ENCODE measurements around the gene ITPK1.
"Not testable (repeated sequence)": the region's sequence is repeated elsewhere in the genome, so short reads cannot be mapped to it uniquely, and the experiment has no call there.

Gene ITPK1

GRCh38 chr14:93082576-93083001 is 33.1 kb downstream of the ITPK1 start:
- no peak for DNase-seq

DNA sequence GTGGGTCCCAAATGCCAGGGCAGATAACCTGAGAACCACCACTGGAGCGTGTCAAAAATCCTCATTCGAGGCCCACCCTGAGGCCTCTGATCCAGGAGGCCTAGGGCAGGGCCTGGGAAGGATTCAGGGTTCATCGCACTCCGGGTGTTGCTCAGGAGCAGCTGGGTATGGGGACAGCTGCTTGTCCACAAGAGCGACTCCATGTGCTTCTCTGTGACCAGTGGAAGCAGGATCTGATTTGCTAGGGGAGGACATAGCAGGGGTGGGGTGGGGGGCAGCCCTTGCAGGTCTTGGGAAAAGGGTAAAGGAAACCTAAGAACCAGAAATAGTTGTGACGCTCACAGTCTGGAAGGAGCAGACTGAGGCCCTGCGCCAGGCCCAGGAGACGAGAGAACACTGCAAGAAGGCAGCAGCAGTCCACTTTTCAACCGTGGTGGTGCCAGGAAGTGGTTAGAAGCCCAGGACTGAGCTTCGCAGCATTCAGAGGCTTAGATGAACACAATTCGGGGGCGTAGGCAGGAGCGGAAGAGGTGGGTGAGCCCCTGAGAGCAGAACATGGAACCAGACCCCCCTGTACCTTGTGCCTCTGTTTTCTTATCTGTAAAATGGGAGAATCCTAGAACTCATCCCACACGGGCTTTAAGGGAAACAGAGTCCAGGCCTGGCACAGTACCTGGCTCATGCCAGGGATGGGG is 33.7 kb downstream of the ITPK1 start:
- peak; percentile 62 to 65 for DNase-seq

DNA sequence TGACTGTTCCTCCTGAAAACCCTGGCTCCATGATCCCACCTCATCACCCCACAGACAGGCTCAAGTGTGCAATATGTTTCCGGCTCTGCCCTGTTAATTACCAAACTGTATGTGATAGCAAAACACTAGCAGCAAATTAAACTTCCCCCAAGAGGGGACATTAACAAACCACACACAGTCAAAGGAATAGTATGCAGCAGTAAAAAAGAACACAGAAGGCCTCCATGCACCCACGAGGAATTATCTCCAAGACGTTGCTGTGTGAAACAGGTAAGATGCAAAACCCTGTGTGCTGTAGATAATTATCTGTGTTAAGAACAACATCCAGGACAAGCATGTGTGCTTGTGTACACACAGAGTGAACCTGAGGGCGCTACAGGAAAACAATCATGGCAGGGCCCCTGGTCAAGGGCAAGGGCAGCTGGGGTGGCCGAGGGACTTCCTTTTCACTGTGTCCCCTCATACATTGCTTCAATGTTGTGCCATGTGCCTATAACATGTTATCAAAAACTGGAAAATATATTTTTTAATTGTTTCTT is 35.8 kb downstream of the ITPK1 start:
- no peak for DNase-seq

GRCh38 chr14:93079321-93079720 is 36.4 kb downstream of the ITPK1 start:
- no peak for DNase-seq

DNA sequence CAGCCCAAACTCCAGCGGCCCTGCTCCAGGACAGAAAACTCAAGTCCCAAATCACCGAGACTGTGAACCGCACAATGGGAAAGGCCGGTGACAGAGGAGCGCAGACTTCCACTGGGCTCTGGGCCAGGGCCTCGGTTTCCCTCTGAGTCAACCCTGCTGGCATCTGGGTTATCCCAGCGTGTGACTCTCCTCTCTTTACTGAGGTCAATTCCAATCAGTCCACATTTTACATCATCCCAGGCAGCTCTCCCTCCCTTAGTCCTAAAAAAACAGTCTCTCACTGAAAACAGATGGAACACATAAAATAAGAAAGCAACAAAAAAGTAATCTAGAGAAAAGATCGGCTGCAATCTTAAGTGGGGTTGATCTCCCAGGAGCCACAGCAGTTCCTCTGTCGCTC is 36.9 kb downstream of the ITPK1 start:
- DNase-seq: no peak

GRCh38 chr14:93076755-93077154 is 39.0 kb downstream of the ITPK1 start:
- DNase-seq: no peak

- DNase-seq: no peak
These were observed 39.8 kb downstream of the ITPK1 start for GRCh38 chr14:93075891-93076290.

- DNase-seq: no peak
These were observed 41.6 kb downstream of the ITPK1 start for GRCh38 chr14:93073910-93074769.

DNA sequence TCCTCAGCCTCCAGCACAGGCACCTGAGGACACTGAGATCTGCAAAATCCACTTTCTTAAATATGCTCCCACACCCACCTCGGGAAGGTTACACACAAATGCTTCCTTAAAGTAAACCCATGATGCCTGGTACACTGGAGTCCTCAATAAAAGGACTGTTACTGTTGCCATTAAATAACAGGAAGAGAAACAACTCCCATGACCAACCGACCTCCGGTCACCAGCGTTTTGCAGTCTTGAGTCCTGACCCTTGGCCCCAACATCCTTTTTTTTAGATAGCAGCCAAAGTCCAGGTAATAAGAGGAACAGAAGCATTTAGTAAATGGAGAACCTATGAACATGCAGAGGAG is 42.4 kb downstream of the ITPK1 start:
- no peak for DNase-seq

- no peak for DNase-seq
These were observed 42.9 kb downstream of the ITPK1 start for GRCh38 chr14:93072659-93073357.

- no peak for DNase-seq
These were observed 47.0 kb downstream of the ITPK1 start for GRCh38 chr14:93068711-93069110.

- DNase-seq: no peak
These were observed 48.6 kb downstream of the ITPK1 start for GRCh38 chr14:93067088-93067487.

- no peak for DNase-seq
These were observed 50.4 kb downstream of the ITPK1 start for GRCh38 chr14:93065272-93065730.

DNA sequence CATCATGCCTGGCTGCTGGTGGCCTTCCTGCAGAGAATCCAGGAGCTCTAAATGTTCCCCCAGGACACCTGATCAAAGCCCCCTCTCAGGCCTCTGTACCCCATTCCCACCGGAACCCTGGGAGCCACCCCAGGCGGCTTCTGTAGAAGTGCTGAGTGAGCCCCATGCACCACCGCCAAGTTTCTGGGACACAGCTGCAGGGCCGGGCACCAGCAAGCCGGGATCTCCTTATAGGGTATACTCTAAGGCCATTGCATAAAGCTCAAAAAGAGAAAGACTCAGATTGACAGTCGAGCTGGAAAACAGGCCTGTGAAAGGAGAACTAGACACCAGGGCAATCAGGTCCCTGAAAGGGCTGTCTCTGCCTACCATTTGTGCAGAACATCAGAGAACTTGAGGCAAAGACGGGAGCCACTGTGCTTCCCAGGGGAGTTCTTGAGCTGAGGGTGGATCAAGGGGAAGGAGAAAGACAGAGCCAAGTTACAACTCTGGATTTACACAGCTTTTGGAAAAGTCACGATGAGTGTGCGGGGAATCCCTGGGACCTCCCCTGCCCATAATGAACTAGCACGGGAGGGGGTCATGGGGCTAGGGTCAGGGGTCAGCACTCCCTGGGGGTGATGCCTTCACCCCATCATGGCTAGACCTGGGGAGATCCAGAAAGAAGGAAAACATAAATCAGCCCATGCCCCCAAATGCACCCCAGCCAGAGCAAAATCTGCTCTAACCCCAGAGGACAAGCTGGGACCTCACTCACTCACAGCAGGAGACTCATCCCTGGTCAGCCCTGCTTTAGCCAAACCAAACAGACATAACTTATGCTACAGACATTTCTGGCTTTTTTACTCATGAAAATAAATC is 51.1 kb downstream of the ITPK1 start:
- DNase-seq: no peak

DNA sequence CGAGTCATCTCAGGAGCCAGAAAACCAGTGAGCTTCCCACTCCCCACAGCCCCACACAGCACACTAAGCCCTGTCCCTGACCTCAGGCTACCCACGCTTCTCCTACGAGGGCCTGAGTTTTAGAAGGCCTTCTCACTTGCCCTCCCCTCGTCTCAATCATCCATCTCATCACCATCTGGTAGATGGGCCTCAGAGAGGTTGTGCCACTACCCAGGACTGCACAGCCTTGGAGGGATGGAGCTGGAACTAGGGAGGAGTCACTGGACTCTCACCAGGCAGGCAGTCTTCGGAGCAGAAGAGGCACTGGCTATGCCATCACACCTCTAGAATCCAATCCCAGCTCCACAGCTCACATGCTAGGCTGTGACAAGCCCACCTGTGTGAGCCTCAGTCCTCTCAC is 52.3 kb downstream of the ITPK1 start:
- DNase-seq: no peak

GRCh38 chr14:93062890-93063289 is 52.8 kb downstream of the ITPK1 start:
- DNase-seq: no peak

- DNase-seq: not testable (repeated sequence)
These were observed 53.7 kb downstream of the ITPK1 start for GRCh38 chr14:93062013-93062412.

- no peak for DNase-seq
These were observed 54.2 kb downstream of the ITPK1 start for GRCh38 chr14:93061380-93062012.

GRCh38 chr14:93060841-93061240 is 54.9 kb downstream of the ITPK1 start:
- no peak for DNase-seq

DNA sequence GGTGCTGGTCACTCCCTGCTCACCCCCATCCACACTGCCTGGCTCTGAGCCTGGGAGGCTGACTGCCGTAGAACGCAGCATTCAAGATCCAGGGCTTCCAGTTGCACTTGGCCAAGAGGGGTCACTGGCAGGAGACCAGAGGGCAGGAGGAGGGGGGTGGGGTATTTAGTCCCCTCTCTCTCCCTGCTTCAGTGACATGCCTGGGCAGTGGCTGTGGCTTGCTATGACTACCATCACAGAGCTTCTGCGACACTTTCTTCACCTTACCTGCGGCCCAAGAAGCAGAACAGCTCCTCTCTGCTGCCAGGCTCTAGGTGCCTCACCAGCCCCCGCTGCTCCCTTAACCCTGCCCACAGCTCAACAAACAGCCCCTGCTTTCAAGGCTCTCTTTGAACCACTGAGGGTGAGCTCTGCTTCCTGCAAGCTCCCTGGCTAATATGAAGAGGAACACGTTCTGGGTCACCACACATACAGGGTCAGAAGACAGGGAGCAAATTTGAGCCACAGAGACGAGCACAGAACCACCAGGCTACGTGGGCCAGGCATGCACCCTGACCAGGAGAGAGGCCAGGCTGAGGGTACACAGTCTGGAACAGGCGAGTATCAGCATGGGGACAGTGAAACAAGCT is 55.7 kb downstream of the ITPK1 start:
- no peak for DNase-seq

DNA sequence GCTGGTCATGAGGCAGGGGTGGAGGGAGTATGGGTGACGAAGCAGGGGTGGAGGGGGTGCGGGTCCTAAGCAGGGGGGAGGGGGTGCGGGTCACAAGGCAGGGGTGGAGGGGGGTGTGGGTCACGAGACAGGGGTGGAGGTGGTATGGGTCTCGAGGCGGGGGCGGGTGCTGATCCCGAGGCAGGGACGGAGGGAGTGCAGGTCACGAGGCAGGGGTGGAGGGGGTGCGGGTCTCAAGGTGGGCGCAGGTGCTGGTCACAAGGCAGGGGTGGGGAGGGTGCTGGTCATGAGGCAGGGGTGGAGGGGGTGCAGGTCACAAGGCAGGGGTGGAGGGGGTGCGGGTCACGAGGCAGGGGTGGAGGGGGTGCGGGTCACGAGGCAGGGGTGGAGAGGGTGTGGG is 56.5 kb downstream of the ITPK1 start:
- no peak for DNase-seq
